Neural progenitor cell (in vitro differentiated cells): Measurements from ENCODE around the gene TAPT1. TPM values are rescaled to one million over a fixed set of nuclear protein-coding genes. Genes with fewer than 3 reads are reported as not detected.

Source experiments
- DNase-seq: peaks from one replicate; pipeline ENCODE4 v3.0.0-alpha.2; 2016; ENCODE audit warnings: low spot score
- H2AFZ ChIP-seq: fragments of 200-600 bp; sonication (generic); replicated peaks from 2 replicates; pipeline ENCODE4 v1.6.1; 2016; ENCODE audit warnings: antibody characterized with exemption
- H3F3A ChIP-seq: fragments of 200-600 bp; sonication (generic); 2 replicates; pipeline ENCODE4 v1.6.1; 2016; ENCODE audit warnings: antibody characterized with exemption, low read depth
- H3K27ac ChIP-seq: fragments of 200-600 bp; sonication (generic); 2 replicates; pipeline ENCODE4 v1.5.1; 2016; ENCODE audit warnings: mild to moderate bottlenecking
- H3K27me3 ChIP-seq: fragments of 200-600 bp; sonication (generic); 2 replicates; pipeline ENCODE4 v1.6.1; 2016; ENCODE audit warnings: mild to moderate bottlenecking, moderate library complexity
- H3K36me3 ChIP-seq: fragments of 200-600 bp; sonication (generic); 2 replicates; pipeline ENCODE4 v1.5.1; 2016
- H3K4me1 ChIP-seq: fragments of 200-600 bp; sonication (generic); 2 replicates; pipeline ENCODE4 v1.6.1; 2016; ENCODE audit warnings: mixed run types
- H3K4me2 ChIP-seq: fragments of 200-600 bp; sonication (generic); 2 replicates; pipeline ENCODE4 v1.6.1; 2016
- H3K4me3 ChIP-seq: fragments of 200-600 bp; sonication (generic); 2 replicates; pipeline ENCODE4 v1.5.1; 2016
- H3K79me2 ChIP-seq: fragments of 200-600 bp; sonication (generic); 2 replicates; pipeline ENCODE4 v1.6.1; 2016; ENCODE audit warnings: low read depth
- H3K9ac ChIP-seq: fragments of 200-600 bp; sonication (generic); 2 replicates; pipeline ENCODE4 v1.6.1; 2016
- H3K9me3 ChIP-seq: fragments of 200-600 bp; sonication (generic); 2 replicates; pipeline ENCODE4 v1.5.1; 2016; ENCODE audit warnings: low read depth
- H4K20me1 ChIP-seq: fragments of 200-600 bp; sonication (generic); 2 replicates; pipeline ENCODE4 v1.6.1; 2016; ENCODE audit warnings: low read depth
- H3K27ac Mint-ChIP-seq: 3 replicates; pipeline ENCODE4 v1.8.0; 2021; ENCODE audit warnings: mixed read lengths
- H3K27me3 Mint-ChIP-seq: 2 replicates; pipeline ENCODE4 v1.8.0; 2022; ENCODE audit warnings: low read depth, mild to moderate bottlenecking, inconsistent platforms, moderate library complexity, mixed read lengths; ENCODE audit not compliant: insufficient read depth
- H3K36me3 Mint-ChIP-seq: 3 replicates; pipeline ENCODE4 v1.8.0; 2021; ENCODE audit warnings: mixed read lengths
- H3K4me1 Mint-ChIP-seq: 3 replicates; pipeline ENCODE4 v1.8.0; 2021; ENCODE audit warnings: mixed read lengths
- H3K4me3 Mint-ChIP-seq: 3 replicates; pipeline ENCODE4 v1.8.0; 2021; ENCODE audit warnings: mild to moderate bottlenecking, moderate library complexity, mixed read lengths
- H3K9me3 Mint-ChIP-seq: 3 replicates; pipeline ENCODE4 v1.8.0; 2020; ENCODE audit warnings: mixed read lengths
- CTCF ChIP-seq: fragments of 200-600 bp; sonication (generic); IDR thresholded peaks from 2 replicates; pipeline ENCODE4 v1.5.1; 2017; ENCODE audit warnings: antibody characterized with exemption, mild to moderate bottlenecking
- EZH2 ChIP-seq: fragments of 200-600 bp; sonication (generic); IDR thresholded peaks from 2 replicates; pipeline ENCODE4 v1.6.1; 2017; ENCODE audit warnings: antibody characterized with exemption, mild to moderate bottlenecking, moderate library complexity
- EZH2phosphoT487 ChIP-seq: fragments of 200-600 bp; sonication (generic); IDR thresholded peaks from 2 replicates; pipeline ENCODE4 v1.6.1; 2017; ENCODE audit warnings: antibody characterized with exemption
- total RNA-seq: library from RNA; depleted of rRNA; stranded (reverse); fragments of >200 nt; gene quantifications from 2 replicates; pipeline ENCODE4 v1.2.3, GENCODE V29; 2015; ENCODE audit warnings: low replicate concordance

The TAPT1 gene
- total RNA-seq, 1 donor from 2014 or later: 18.9 TPM

- Histone ChIP-seq H3K36me3 (no peaks in the 10 kb centered on the region), H2AFZ (no peak overlapping the region), H3K9ac (no peak overlapping the region), H3F3A (no peaks in the 10 kb centered on the region), H3K4me2 (no peak overlapping the region), H3K79me2 (no peaks in the 10 kb centered on the region), H3K4me3 (no peak overlapping the region), H4K20me1 (no peaks in the 10 kb centered on the region), H3K4me1 (no peaks in the 10 kb centered on the region), H3K27ac (no peak overlapping the region), H3K9me3 (no peaks in the 10 kb centered on the region), H3K27me3 (no peaks in the 10 kb centered on the region)
- H3K4me1 Mint-ChIP-seq: no peaks in the 10 kb centered on the region
- peaks cover 16% of the 10 kb centered on the region for H3K36me3 Mint-ChIP-seq
- H3K27me3 Mint-ChIP-seq: no peaks in the 10 kb centered on the region
- peaks cover 2% of the 10 kb centered on the region for H3K9me3 Mint-ChIP-seq
- TF ChIP-seq EZH2phosphoT487: no peak
- TF ChIP-seq CTCF: no peak
- TF ChIP-seq EZH2: no peak
- no peak overlapping the region for H3K4me3 Mint-ChIP-seq
- no peak overlapping the region for H3K27ac Mint-ChIP-seq
- DNase-seq: no peak
Measured at GRCh38 chr4:16239086-16239485, 12.8 kb upstream of the TAPT1 start.

DNA sequence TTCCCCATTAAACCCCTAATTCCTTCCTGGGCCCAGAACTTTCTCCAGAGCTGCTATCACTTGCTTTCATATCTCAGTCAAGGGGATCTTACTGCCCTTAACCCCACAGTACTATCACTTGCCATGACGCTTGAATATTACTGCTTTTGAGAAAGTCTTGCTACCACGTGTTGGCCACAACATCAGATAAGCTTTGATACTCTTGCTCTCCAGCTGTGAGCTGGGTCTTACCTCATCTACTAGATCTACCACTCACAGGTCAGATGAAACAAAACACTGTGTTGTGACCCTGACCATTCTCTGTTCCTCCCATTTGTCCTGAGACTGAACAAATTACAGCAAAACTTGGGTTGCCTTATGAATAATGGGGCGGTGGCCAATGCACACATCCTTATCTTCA is 12.1 kb upstream of the TAPT1 start:
- Mint-ChIP-seq H3K27me3 (no peaks in the 10 kb centered on the region), H3K4me3 (no peak overlapping the region), H3K9me3 (peaks cover 2% of the 10 kb centered on the region), H3K36me3 (peaks cover 13% of the 10 kb centered on the region), H3K4me1 (no peaks in the 10 kb centered on the region), H3K27ac (no peak overlapping the region)
- no peaks in the 10 kb centered on the region for H3K79me2 ChIP-seq
- no peak overlapping the region for H3K9ac ChIP-seq
- H3K9me3 ChIP-seq: no peaks in the 10 kb centered on the region
- H3F3A ChIP-seq: no peaks in the 10 kb centered on the region
- H3K36me3 ChIP-seq: no peaks in the 10 kb centered on the region
- H3K27me3 ChIP-seq: no peaks in the 10 kb centered on the region
- H3K4me1 ChIP-seq: no peaks in the 10 kb centered on the region
- TF ChIP-seq EZH2: no peak
- no peak for TF ChIP-seq CTCF
- TF ChIP-seq EZH2phosphoT487: no peak
- no peak overlapping the region for H3K27ac ChIP-seq
- no peak overlapping the region for H2AFZ ChIP-seq
- H3K4me3 ChIP-seq: no peak overlapping the region
- peaks cover 4% of the 10 kb centered on the region for H4K20me1 ChIP-seq
- DNase-seq: no peak
- H3K4me2 ChIP-seq: no peak overlapping the region

GRCh38 chr4:16237715-16238114 is 11.4 kb upstream of the TAPT1 start:
- H3K27me3 ChIP-seq: no peaks in the 10 kb centered on the region
- H3K27ac ChIP-seq: no peak overlapping the region
- H3K9ac ChIP-seq: no peak overlapping the region
- H3K9me3 ChIP-seq: no peaks in the 10 kb centered on the region
- H3F3A ChIP-seq: no peaks in the 10 kb centered on the region
- no peaks in the 10 kb centered on the region for H3K27me3 Mint-ChIP-seq
- peaks cover 4% of the 10 kb centered on the region for H4K20me1 ChIP-seq
- H3K9me3 Mint-ChIP-seq: peaks cover 2% of the 10 kb centered on the region
- no peak overlapping the region for H3K27ac Mint-ChIP-seq
- H3K79me2 ChIP-seq: no peaks in the 10 kb centered on the region
- H2AFZ ChIP-seq: no peak overlapping the region
- no peaks in the 10 kb centered on the region for H3K4me1 ChIP-seq
- no peak overlapping the region for H3K4me3 Mint-ChIP-seq
- H3K4me2 ChIP-seq: no peak overlapping the region
- no peaks in the 10 kb centered on the region for H3K4me1 Mint-ChIP-seq
- no peak overlapping the region for H3K4me3 ChIP-seq
- H3K36me3 ChIP-seq: no peaks in the 10 kb centered on the region
- TF ChIP-seq CTCF (no peak), EZH2 (no peak), EZH2phosphoT487 (no peak)
- DNase-seq: no peak
- H3K36me3 Mint-ChIP-seq: peaks cover 7% of the 10 kb centered on the region
